ENCODE results near the gene ADAM12. TPM values are rescaled to one million over a fixed set of nuclear protein-coding genes. Genes with fewer than 3 reads are reported as not detected.

ADAM12 gene
- total and polyA plus RNA-seq, 2 donors (not counting 3 experiments of a cell fraction or from before 2014, with no cell fraction given): 0.22 to 0.33 TPM

GRCh38 chr10:126043389-126043788 is 344.9 kb downstream of the ADAM12 start:
- CTCF ChIA-PET: no interaction called here
- Histone ChIP-seq H3K27ac (ENCODE audit: insufficient read depth, low read depth, low read length) (no peak overlapping the region), H3K27me3 (ENCODE audit: control insufficient read depth in 2 of 2, insufficient read depth in 2 of 2, low read length in 2 of 2) (no peaks in the 10 kb centered on the region), H3K36me3 (ENCODE audit: control insufficient read depth in 2 of 2, extremely low read depth in 1 of 2, insufficient read depth in 2 of 2, low read length in 2 of 2) (no peaks in the 10 kb centered on the region), H3K9ac (replicated peaks; ENCODE audit: extremely low read depth, insufficient read depth, low read length) (no peak overlapping the region), H2AFZ (ENCODE audit: low read depth, low read length) (no peak overlapping the region), H3K9me3 (replicated peaks; ENCODE audit: control insufficient read depth, insufficient read depth, low read length) (no peaks in the 10 kb centered on the region), H3K4me3 (replicated peaks in 1 of 3; ENCODE audit: insufficient read depth in 1 of 3, low read depth in 1 of 3, low read length in 3 of 3) (no peak overlapping the region), H3K9me1 (replicated peaks; ENCODE audit: control insufficient read depth, extremely low read depth, insufficient read depth, low read length) (no peaks in the 10 kb centered on the region), H3K4me2 (ENCODE audit: insufficient read depth, low read length) (no peak overlapping the region), H3K4me1 (ENCODE audit: control insufficient read depth, extremely low read depth, insufficient read depth, low read length) (peaks cover 14% of the 10 kb centered on the region), H3K79me2 (ENCODE audit: control insufficient read depth, insufficient read depth, low read length) (no peaks in the 10 kb centered on the region), H4K20me1 (replicated peaks; ENCODE audit: control insufficient read depth, extremely low read depth, insufficient read depth, low read length) (no peaks in the 10 kb centered on the region)
- intact Hi-C loops (cut with micrococcal nuclease) (loop anchor here (10.0 kb wide), 1 partner anchor 149 kb away; the partner anchor contains the start of gene FANK1), dilution Hi-C loops (cut with MboI; ENCODE audit: extremely low pct_ligation_motif_present, low sequenced_read_pairs) (no loop called here)
- no TSS peak for BruUV-seq (replicated peaks)
- POLR2A ChIA-PET: no interaction called here
- TF ChIP-seq, protein P1, sequence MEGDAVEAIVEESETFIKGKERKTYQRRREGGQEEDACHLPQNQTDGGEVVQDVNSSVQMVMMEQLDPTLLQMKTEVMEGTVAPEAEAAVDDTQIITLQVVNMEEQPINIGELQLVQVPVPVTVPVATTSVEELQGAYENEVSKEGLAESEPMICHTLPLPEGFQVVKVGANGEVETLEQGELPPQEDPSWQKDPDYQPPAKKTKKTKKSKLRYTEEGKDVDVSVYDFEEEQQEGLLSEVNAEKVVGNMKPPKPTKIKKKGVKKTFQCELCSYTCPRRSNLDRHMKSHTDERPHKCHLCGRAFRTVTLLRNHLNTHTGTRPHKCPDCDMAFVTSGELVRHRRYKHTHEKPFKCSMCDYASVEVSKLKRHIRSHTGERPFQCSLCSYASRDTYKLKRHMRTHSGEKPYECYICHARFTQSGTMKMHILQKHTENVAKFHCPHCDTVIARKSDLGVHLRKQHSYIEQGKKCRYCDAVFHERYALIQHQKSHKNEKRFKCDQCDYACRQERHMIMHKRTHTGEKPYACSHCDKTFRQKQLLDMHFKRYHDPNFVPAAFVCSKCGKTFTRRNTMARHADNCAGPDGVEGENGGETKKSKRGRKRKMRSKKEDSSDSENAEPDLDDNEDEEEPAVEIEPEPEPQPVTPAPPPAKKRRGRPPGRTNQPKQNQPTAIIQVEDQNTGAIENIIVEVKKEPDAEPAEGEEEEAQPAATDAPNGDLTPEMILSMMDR (IDR thresholded peaks at IDR 0.05; ENCODE audit: extremely low read depth in 1 of 2, insufficient read depth in 1 of 2, low read depth in 1 of 2, low read length in 2 of 2): no peak
- no peak for TF ChIP-seq POLR2AphosphoS5 (IDR thresholded peaks at IDR 0.05; ENCODE audit: insufficient read depth, low read depth, low read length)
- no peak for TF ChIP-seq FOS (IDR thresholded peaks at IDR 0.05; ENCODE audit: borderline replicate concordance, insufficient read depth, low read length)
- TF ChIP-seq JUN (IDR thresholded peaks at IDR 0.05; ENCODE audit: borderline replicate concordance, insufficient read depth, insufficient read length, low read depth): no peak
- TF ChIP-seq MYC (IDR thresholded peaks at IDR 0.05; ENCODE audit: low read depth, low read length): no peak
- TF ChIP-seq EZH2 (IDR thresholded peaks at IDR 0.05; ENCODE audit: borderline replicate concordance, low read depth, low read length, severe bottlenecking): no peak
- no peak for TF ChIP-seq GATA2 (IDR thresholded peaks at IDR 0.05; ENCODE audit: insufficient read depth, insufficient read length, low read depth, low read length)
- no peak for TF ChIP-seq POLR2A (IDR thresholded peaks at IDR 0.05; ENCODE audit: low read depth, low read length)
- TF ChIP-seq, protein P2, sequence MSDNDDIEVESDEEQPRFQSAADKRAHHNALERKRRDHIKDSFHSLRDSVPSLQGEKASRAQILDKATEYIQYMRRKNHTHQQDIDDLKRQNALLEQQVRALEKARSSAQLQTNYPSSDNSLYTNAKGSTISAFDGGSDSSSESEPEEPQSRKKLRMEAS (IDR thresholded peaks at IDR 0.05; ENCODE audit: insufficient read depth, insufficient read length): no peak
- FAIRE-seq: no peak
- no peak for DNase-seq (ENCODE audit: low read depth, low spot score)
